KMS-11 (cell line): ENCODE results near the gene TCAF1.
A peak's percentile ranks its signal among the peaks of the same experiment; 100 is the strongest.
"Not testable (repeated sequence)": the region's sequence is repeated elsewhere in the genome, so short reads cannot be mapped to it uniquely, and the experiment has no call there.

ENCODE experiments used
- H2AFZ ChIP-seq: fragments of 200-600 bp; sonication (generic); 2 replicates; pipeline ENCODE4 v1.6.1; 2016; ENCODE audit warnings: antibody characterized with exemption, mixed run types, low read depth
- H3K27ac ChIP-seq: fragments of 200-600 bp; sonication (generic); 2 replicates; pipeline ENCODE4 v1.6.1; 2016; ENCODE audit warnings: mild to moderate bottlenecking, mixed run types
- H3K27me3 ChIP-seq: fragments of 200-600 bp; sonication (generic); 2 replicates; pipeline ENCODE4 v1.6.1; 2017; ENCODE audit warnings: mild to moderate bottlenecking, low read depth, mixed run types, moderate library complexity; ENCODE audit not compliant: insufficient read depth
- H3K36me3 ChIP-seq: fragments of 200-600 bp; sonication (generic); 2 replicates; pipeline ENCODE4 v1.6.1; 2017; ENCODE audit warnings: mild to moderate bottlenecking, mixed run types; ENCODE audit not compliant: insufficient read depth
- H3K4me1 ChIP-seq: fragments of 200-600 bp; sonication (generic); 2 replicates; pipeline ENCODE4 v1.6.1; 2016; ENCODE audit warnings: mild to moderate bottlenecking, low read depth, mixed run types; ENCODE audit not compliant: poor library complexity, severe bottlenecking
- H3K4me2 ChIP-seq: fragments of 200-600 bp; sonication (generic); 2 replicates; pipeline ENCODE4 v1.7.0; 2016; ENCODE audit warnings: mild to moderate bottlenecking, mixed run types
- H3K4me3 ChIP-seq: fragments of 200-600 bp; sonication (generic); IDR thresholded peaks from 2 replicates; pipeline ENCODE4 v1.6.1; 2017; ENCODE audit warnings: low read depth, low read length, mixed read lengths; ENCODE audit not compliant: insufficient read depth
- H3K79me2 ChIP-seq: fragments of 200-600 bp; sonication (generic); 2 replicates; pipeline ENCODE4 v1.6.1; 2016; ENCODE audit warnings: low read depth, mixed run types; ENCODE audit not compliant: insufficient read depth
- H3K9ac ChIP-seq: fragments of 200-600 bp; sonication (generic); 2 replicates; pipeline ENCODE4 v1.6.1; 2016; ENCODE audit warnings: mild to moderate bottlenecking, mixed run types
- H4K20me1 ChIP-seq: fragments of 200-600 bp; sonication (generic); 2 replicates; pipeline ENCODE4 v1.6.1; 2016; ENCODE audit warnings: mild to moderate bottlenecking, mixed run types; ENCODE audit not compliant: insufficient read depth
- TF ChIP-seq, protein P1 (sequence below): fragments of 200-600 bp; sonication (generic); conservative IDR thresholded peaks from 2 replicates; pipeline ENCODE4 v1.6.1; 2017; ENCODE audit warnings: low read depth, mild to moderate bottlenecking, antibody characterized with exemption, low read length, moderate library complexity, mixed read lengths

The TCAF1 gene

DNA sequence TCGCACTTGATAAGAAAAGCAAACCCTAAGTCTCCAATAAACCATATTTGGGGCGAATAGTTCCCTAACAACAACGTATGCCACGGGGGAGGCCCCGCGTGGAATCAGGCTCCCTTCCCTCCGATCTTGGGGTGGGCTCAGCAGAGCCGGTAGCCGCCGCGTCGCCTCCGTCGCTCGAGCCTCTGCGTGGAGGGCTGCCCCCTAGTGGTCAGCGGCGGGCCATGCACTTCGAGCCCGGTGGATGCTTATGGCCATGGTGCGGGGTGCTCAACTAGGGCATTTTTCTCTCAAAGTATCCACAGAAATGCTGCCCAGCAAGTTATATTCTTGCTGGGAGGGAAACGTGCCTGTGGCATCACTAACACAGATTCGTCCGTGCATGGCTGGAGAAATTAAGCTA is 64.8 kb downstream of the TCAF1 start:
- TF ChIP-seq, protein P1, sequence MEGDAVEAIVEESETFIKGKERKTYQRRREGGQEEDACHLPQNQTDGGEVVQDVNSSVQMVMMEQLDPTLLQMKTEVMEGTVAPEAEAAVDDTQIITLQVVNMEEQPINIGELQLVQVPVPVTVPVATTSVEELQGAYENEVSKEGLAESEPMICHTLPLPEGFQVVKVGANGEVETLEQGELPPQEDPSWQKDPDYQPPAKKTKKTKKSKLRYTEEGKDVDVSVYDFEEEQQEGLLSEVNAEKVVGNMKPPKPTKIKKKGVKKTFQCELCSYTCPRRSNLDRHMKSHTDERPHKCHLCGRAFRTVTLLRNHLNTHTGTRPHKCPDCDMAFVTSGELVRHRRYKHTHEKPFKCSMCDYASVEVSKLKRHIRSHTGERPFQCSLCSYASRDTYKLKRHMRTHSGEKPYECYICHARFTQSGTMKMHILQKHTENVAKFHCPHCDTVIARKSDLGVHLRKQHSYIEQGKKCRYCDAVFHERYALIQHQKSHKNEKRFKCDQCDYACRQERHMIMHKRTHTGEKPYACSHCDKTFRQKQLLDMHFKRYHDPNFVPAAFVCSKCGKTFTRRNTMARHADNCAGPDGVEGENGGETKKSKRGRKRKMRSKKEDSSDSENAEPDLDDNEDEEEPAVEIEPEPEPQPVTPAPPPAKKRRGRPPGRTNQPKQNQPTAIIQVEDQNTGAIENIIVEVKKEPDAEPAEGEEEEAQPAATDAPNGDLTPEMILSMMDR, result 0 out of 2 replicates have a peak, but pooled peaks have one; percentile 20
- H3K4me3 ChIP-seq, result not testable (repeated sequence)

DNA sequence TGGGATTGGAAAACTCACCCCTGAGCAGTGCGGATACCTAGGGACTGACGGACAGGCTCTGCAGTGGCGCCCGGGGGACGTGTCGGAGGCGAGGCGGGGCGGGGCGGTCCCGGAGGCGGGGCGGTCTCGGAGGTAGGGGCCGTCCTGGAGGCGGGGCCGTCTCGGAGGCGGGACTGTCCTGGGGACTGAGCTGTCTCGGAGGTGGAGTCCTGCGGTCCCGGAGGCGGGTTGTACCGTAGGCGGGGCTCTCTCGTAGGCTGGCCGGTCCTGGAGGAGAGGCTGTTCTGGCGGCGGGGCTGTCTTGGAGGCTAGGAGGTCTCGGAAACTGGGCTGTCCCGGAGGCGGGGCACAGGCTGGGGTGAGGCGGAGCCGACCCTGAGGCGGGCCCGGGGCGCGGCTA is 65.4 kb downstream of the TCAF1 start:
- not testable (repeated sequence) for H3K4me1 ChIP-seq, H4K20me1 ChIP-seq, H2AFZ ChIP-seq, H3K4me3 ChIP-seq, H3K79me2 ChIP-seq, H3K27me3 ChIP-seq, H3K27ac ChIP-seq, H3K36me3 ChIP-seq, H3K9ac ChIP-seq, H3K4me2 ChIP-seq

More for the DNA sequence above, 64.8 kb downstream of the TCAF1 start:
- not testable (repeated sequence) for H3K4me1 ChIP-seq, H3K9ac ChIP-seq, H3K36me3 ChIP-seq, H4K20me1 ChIP-seq, H3K4me2 ChIP-seq, H2AFZ ChIP-seq, H3K27me3 ChIP-seq, H3K27ac ChIP-seq, H3K79me2 ChIP-seq

DNA sequence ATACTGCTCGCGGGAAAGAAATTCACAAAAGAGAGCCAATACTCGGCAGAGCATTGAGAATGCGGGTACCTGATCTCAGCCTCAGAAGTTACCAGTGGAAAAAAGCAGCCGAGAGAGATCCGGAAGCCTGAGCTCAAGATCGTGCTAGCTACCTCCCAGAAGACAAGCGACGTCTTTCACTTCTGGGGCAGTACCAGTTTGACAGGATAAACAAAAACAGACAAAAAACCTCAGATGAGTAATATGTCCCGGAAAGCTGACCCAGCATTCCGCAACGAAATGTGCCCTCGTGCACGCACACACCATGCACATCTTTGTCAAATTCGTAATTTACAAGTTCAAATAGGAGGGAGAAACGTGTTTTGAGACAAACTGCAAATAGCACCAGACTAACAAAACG is 65.9 kb downstream of the TCAF1 start:
- H3K4me2 ChIP-seq, H3K79me2 ChIP-seq, H3K9ac ChIP-seq, H3K4me3 ChIP-seq, H3K27ac ChIP-seq, H3K27me3 ChIP-seq, H3K36me3 ChIP-seq, H4K20me1 ChIP-seq, H2AFZ ChIP-seq, H3K4me1 ChIP-seq: not testable (repeated sequence)

DNA sequence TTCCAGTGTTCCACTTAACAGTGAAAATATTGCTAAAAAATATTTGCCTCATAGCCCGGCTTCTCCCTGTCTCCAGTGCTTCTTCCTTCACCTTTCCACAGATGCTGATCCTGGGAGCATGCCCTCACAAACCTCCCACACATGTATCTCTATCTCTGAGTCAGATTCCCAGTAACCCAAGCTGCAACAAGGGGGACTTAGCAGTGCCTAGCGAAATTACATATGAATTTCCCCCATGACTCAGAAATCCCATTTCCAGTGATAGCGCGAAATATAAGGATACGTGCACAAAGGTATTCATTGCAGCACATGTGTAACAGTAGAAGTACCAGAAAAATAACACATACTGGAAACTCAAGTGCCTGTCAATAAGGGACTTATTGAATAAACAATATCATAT is 75.4 kb downstream of the TCAF1 start:
- not testable (repeated sequence) for H3K9ac ChIP-seq, H4K20me1 ChIP-seq, H2AFZ ChIP-seq, H3K36me3 ChIP-seq, H3K4me2 ChIP-seq, H3K27me3 ChIP-seq, H3K27ac ChIP-seq, H3K4me3 ChIP-seq, H3K4me1 ChIP-seq, H3K79me2 ChIP-seq

DNA sequence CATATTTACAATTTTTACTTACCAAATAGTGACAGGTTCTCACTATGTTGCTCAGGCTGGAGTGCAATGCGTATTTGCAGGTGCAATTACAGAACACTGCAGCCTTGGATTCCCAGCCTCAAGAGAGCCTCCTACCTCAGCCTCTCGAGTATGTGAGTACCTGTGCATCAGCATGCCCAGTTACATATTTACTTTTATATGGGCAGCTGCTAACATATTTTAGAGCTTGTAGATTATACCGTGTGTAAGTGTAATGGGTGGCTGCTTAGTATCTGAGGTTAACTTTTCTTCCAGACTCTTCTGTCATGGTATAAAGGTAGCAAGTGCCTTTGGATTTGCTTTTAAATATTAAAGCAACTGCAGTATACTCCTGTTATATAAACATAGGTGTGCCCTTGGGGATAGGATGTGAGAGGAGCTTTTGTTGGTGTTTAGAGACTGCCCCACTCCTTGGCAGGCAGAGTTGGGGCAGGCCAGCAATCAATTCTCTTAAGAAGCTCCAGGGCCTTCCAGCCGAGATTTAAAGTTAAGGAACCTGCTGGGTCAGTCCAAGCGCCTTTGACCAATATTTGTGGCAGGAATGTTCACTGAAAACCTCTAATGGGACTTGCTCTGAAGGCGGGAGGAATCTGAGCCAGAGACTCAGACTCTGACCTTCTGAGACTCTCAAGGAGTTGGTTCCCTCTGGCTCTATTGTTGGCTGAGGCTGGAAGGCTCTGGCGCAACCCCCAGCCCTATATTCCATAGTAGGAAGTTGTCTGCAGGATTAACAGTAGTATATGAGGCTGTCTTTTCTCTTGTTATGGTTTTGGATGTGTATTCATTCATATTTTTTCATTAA is 77.5 kb downstream of the TCAF1 start:
- not testable (repeated sequence) for H3K9ac ChIP-seq, H3K4me3 ChIP-seq, H3K27ac ChIP-seq, H4K20me1 ChIP-seq, H2AFZ ChIP-seq, H3K79me2 ChIP-seq, H3K36me3 ChIP-seq, H3K27me3 ChIP-seq, H3K4me1 ChIP-seq, H3K4me2 ChIP-seq

DNA sequence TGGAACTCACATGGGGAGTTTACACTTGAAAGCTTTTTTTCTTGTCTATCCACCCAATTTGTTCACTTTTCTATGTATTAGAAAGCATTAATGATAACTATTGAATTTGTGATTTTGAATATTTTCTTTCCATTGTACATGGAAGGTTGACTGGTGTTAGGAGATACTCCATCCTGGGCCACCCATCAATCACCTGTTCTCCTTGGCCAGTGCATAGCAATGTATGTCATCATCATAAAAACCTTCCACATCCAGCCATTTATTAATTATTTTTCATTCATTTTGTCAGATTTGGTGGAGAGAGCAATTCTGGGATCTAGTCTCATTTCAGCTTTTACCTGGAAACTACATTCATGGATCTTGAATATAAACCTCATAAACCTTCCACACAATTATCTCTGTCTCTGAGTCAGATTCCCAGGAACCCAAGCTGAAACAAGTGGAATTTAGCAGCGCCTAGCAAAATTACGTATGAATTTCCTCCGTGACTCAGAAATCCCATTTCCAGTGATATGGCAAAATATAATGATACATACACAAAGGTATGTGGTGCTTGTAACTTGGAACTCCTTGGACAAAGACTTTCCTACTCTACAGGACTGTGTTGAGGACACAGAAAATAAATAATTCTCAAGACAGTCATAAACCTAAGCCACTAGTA is 78.2 kb downstream of the TCAF1 start:
- not testable (repeated sequence) for H4K20me1 ChIP-seq, H3K27me3 ChIP-seq

DNA sequence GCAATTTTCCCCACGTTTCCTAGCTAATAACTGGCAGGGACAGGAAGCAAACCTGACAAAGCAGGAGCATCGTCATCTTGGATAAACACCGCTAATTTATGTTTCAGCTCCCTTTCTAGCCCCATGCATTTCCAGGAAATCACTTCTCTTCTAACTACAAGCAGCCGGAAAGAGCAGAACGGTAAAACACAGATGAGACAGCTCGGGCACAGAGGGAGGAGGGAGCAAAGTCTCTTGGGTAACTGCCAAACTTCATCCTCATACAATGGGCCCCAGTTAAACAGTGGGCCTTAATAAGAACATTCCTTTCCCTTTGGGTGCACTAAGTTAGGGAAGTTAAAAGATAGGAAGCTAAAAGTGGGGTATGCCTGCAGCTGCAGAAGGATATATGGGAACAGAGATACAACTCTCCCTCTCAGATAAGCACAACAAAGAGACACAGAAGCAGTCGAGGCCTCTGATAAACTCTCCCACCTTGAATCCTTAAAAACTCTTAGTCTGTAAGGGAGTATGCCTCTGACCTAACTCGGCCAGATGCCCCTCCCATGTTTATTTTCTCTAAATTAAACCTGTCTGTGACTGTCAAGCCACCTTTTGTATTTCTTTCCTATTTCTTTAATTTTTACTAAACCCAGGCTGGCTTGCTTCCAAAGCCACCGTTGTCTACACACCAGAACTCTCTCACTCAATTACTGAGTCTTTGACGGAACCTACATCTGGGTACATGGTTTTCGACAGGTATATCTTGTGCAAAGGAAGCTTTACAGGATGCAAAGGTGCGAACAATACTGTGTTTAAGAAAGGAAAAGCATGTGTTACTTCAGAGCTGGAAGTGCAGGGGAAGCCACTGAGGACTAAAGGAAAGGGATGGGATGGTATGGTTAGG is 80.3 kb downstream of the TCAF1 start:
- not testable (repeated sequence) for H3K9ac ChIP-seq, H4K20me1 ChIP-seq, H3K27me3 ChIP-seq, H2AFZ ChIP-seq, H3K4me3 ChIP-seq, H3K27ac ChIP-seq, H3K36me3 ChIP-seq, H3K4me1 ChIP-seq, H3K4me2 ChIP-seq, H3K79me2 ChIP-seq

More for the DNA sequence above, 78.2 kb downstream of the TCAF1 start:
- H3K36me3 ChIP-seq, H3K27ac ChIP-seq, H3K4me2 ChIP-seq, H3K4me1 ChIP-seq, H3K9ac ChIP-seq, H3K79me2 ChIP-seq, H3K4me3 ChIP-seq, H2AFZ ChIP-seq: not testable (repeated sequence)

DNA sequence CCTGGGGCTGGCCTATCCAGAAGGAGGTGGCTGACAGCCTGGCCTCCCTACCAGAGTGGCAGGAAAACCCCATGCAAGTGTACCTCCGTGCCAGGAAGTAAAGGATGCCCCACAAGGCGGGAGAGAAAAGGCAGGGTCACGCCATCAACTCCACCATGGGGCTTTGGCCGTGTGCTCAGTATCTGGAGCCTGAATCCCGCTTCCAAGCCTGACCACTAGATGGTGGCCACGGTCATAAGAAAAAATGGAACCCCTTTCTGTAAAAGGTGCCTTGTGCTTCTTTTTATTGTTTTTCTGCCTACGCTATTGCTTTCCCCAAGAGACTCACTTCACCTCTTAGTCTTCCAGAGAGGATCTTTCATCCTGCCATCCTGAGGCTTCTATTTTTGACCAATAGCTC is 84.1 kb downstream of the TCAF1 start:
- not testable (repeated sequence) for H3K4me1 ChIP-seq, H3K4me2 ChIP-seq

More for the DNA sequence above, 84.1 kb downstream of the TCAF1 start:
- not testable (repeated sequence) for H3K9ac ChIP-seq, H3K36me3 ChIP-seq, H3K4me3 ChIP-seq, H3K27me3 ChIP-seq, H3K27ac ChIP-seq, H3K79me2 ChIP-seq, H4K20me1 ChIP-seq, H2AFZ ChIP-seq
